Measurements from ENCODE around the gene DGCR8. TPM values are rescaled to one million over a fixed set of nuclear protein-coding genes. Genes with fewer than 3 reads are reported as not detected.
A peak's percentile ranks its signal among the peaks of the same experiment; 100 is the strongest.

Gene DGCR8
- total RNA-seq, 1 donor from 2014 or later = 29.0 TPM

DNA sequence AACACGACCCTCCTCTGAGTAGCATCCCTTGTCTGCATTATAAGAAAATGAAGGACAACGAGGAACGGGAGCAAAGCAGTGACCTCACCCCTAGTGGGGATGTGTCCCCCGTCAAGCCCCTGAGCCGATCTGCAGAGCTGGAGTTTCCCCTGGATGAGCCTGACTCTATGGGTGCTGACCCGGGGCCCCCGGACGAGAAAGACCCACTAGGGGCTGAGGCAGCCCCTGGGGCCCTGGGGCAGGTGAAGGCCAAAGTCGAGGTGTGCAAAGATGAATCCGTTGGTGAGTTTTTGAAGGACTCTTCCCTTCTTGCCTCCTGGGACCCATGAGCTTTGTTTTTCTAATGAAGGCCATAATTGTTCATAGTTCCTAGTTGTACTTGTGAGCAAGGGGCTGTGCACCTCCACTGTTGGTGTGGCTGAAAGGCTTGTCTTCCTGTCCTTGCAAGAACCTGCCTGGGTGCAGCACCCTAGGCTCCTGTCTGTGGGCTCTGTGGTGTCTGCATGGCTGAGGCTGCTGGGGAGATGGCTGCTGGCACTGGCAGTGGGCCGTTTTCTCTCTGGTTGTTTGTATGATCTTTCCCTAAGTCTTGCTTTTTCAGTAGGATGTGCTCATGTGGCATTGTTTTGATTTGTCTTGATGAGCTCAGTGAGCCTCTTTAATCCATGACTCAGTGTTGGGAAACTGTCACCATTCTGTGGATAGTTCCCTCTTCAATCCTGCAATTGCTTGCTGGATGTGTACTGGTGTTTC lies 10.1 kb downstream of the DGCR8 start:
- Histone ChIP-seq H3K36me3 (ENCODE audit: insufficient read depth, low read length) (peaks cover 76% of the 10 kb centered on the region), H3K27ac (ENCODE audit: low read depth, low read length) (peak overlapping the region; percentile 22), H2AFZ (ENCODE audit: low read depth, low read length) (no peak overlapping the region), H3K4me2 (ENCODE audit: low read length) (no peak overlapping the region), H3K27me3 (ENCODE audit: insufficient read depth, low read length) (no peaks in the 10 kb centered on the region), H3K9ac (ENCODE audit: low read length) (no peak overlapping the region), H3K4me1 (ENCODE audit: insufficient read depth, low read length) (no peaks in the 10 kb centered on the region), H3K9me3 (ENCODE audit: insufficient read depth, low read depth, low read length) (no peaks in the 10 kb centered on the region), H3K79me2 (ENCODE audit: insufficient read depth, low read length) (peaks cover 93% of the 10 kb centered on the region), H3K4me3 (ENCODE audit: insufficient read depth, low read depth, low read length) (no peak overlapping the region), H4K20me1 (ENCODE audit: insufficient read depth, low read length) (peaks cover 89% of the 10 kb centered on the region)
- Mint-ChIP-seq H3K4me3 (ENCODE audit: unreplicated experiment) (no peak overlapping the region), H3K27ac (ENCODE audit: unreplicated experiment) (no peak overlapping the region), H3K36me3 (ENCODE audit: low read depth, unreplicated experiment) (peaks cover 49% of the 10 kb centered on the region), H3K9me3 (ENCODE audit: unreplicated experiment) (no peaks in the 10 kb centered on the region), H3K4me1 (ENCODE audit: low read depth, unreplicated experiment) (no peaks in the 10 kb centered on the region), H3K27me3 (ENCODE audit: low read depth, unreplicated experiment) (no peaks in the 10 kb centered on the region)
- no peak for TF ChIP-seq EZH2 (IDR thresholded peaks at IDR 0.05; ENCODE audit: insufficient read depth, low read length)
- TF ChIP-seq, protein P1, sequence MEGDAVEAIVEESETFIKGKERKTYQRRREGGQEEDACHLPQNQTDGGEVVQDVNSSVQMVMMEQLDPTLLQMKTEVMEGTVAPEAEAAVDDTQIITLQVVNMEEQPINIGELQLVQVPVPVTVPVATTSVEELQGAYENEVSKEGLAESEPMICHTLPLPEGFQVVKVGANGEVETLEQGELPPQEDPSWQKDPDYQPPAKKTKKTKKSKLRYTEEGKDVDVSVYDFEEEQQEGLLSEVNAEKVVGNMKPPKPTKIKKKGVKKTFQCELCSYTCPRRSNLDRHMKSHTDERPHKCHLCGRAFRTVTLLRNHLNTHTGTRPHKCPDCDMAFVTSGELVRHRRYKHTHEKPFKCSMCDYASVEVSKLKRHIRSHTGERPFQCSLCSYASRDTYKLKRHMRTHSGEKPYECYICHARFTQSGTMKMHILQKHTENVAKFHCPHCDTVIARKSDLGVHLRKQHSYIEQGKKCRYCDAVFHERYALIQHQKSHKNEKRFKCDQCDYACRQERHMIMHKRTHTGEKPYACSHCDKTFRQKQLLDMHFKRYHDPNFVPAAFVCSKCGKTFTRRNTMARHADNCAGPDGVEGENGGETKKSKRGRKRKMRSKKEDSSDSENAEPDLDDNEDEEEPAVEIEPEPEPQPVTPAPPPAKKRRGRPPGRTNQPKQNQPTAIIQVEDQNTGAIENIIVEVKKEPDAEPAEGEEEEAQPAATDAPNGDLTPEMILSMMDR (IDR thresholded peaks at IDR 0.05; ENCODE audit: insufficient read depth, low read depth, low read length) = no peak
- FAIRE-seq (no peak), DNase-seq (ENCODE audit: low read depth) (no peak)

DNA sequence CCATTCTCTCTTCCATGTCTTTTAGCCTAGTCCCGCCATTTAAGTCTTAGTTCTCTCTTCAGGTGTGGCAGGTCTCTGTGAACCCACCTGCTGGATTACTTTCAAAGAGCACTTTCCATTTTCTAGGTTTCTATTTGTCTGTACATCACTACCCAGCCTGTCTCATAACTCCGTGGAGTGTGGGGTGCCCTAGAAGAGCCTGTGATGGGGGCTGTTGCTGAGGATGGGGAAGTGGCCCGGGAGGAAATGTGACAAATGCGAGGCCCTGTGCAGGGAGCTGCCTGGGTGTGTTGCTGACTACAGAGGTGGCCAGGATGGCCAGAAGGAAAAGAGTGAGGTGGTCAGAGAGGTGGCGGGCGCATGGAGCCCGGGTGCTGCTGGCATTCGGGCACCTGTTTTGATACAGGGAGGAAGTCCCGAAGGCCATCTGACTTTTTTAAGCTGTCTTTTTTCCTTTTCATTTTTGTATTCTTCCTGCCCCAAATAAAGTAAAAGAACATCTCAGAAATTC lies 10.7 kb downstream of the DGCR8 start:
- Mint-ChIP-seq H3K9me3 (ENCODE audit: unreplicated experiment) (no peaks in the 10 kb centered on the region), H3K4me3 (ENCODE audit: unreplicated experiment) (no peak overlapping the region), H3K36me3 (ENCODE audit: low read depth, unreplicated experiment) (peaks cover 55% of the 10 kb centered on the region), H3K27ac (ENCODE audit: unreplicated experiment) (no peak overlapping the region), H3K4me1 (ENCODE audit: low read depth, unreplicated experiment) (no peaks in the 10 kb centered on the region), H3K27me3 (ENCODE audit: low read depth, unreplicated experiment) (no peaks in the 10 kb centered on the region)
- Histone ChIP-seq H3K79me2 (ENCODE audit: insufficient read depth, low read length) (peaks cover 93% of the 10 kb centered on the region), H3K9ac (ENCODE audit: low read length) (no peak overlapping the region), H3K9me3 (ENCODE audit: insufficient read depth, low read depth, low read length) (no peaks in the 10 kb centered on the region), H3K4me3 (ENCODE audit: insufficient read depth, low read depth, low read length) (no peak overlapping the region), H3K4me2 (ENCODE audit: low read length) (no peak overlapping the region), H3K36me3 (ENCODE audit: insufficient read depth, low read length) (peaks cover 82% of the 10 kb centered on the region), H3K27me3 (ENCODE audit: insufficient read depth, low read length) (no peaks in the 10 kb centered on the region), H3K27ac (ENCODE audit: low read depth, low read length) (no peak overlapping the region), H3K4me1 (ENCODE audit: insufficient read depth, low read length) (no peaks in the 10 kb centered on the region), H2AFZ (ENCODE audit: low read depth, low read length) (no peak overlapping the region), H4K20me1 (ENCODE audit: insufficient read depth, low read length) (peaks cover 83% of the 10 kb centered on the region)
- TF ChIP-seq EZH2 (IDR thresholded peaks at IDR 0.05; ENCODE audit: insufficient read depth, low read length) = no peak
- TF ChIP-seq, protein P1 (IDR thresholded peaks at IDR 0.05; ENCODE audit: insufficient read depth, low read depth, low read length) = no peak
- no peak for DNase-seq (ENCODE audit: low read depth)
- FAIRE-seq = no peak

All from astrocyte (in vitro differentiated cells and primary cell).